Measurements from ENCODE around the gene TBC1D10A.

TBC1D10A gene

DNA sequence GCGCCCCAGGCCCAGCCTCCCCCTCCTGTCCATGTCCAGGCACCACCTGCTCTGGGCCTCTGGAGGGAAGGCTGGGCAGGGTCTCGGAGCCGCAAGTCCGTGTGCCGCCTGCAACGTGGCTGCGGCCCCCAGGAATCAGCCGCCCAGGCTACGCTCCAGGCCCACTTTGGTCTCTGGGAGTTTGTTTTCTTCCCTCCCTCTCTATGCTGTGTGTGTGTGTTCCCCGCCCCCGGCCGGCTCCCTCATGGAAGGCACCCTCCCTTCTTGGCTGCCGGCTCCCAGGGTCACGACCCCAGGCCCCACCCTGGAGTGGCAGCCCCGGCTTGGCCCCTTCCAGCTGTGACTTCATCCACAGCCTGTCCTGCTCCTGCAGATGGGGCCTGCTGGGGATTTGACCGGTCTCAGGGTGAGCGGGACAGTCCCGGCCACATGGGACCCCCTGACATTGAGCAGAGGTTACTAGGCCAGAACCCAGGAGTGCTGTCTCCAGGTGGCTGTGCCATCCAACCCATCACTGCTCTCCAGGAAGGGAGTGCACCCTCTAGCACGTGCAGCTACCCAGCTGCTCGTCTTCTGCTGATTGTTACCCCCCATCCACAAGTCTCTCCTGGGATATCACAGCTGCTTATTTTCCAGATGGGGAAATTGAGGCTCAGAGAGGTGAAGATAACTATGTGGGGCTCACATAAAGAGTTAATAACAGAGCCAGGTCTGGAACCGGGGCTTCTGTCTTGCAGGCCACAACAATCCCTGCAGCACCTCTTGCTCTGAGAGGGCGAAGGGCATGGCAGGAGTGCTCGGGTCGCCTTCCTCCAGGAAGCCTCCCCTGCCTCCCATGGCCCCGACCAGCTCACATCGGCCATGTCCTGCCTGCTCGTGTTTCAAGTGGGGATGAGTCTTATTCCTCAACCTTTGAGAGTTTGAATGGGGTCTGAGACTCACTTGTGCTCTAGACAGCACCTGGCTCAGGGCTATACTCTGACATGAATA lies 77.4 kb downstream of the TBC1D10A start:
- TF ChIP-seq, protein P1, sequence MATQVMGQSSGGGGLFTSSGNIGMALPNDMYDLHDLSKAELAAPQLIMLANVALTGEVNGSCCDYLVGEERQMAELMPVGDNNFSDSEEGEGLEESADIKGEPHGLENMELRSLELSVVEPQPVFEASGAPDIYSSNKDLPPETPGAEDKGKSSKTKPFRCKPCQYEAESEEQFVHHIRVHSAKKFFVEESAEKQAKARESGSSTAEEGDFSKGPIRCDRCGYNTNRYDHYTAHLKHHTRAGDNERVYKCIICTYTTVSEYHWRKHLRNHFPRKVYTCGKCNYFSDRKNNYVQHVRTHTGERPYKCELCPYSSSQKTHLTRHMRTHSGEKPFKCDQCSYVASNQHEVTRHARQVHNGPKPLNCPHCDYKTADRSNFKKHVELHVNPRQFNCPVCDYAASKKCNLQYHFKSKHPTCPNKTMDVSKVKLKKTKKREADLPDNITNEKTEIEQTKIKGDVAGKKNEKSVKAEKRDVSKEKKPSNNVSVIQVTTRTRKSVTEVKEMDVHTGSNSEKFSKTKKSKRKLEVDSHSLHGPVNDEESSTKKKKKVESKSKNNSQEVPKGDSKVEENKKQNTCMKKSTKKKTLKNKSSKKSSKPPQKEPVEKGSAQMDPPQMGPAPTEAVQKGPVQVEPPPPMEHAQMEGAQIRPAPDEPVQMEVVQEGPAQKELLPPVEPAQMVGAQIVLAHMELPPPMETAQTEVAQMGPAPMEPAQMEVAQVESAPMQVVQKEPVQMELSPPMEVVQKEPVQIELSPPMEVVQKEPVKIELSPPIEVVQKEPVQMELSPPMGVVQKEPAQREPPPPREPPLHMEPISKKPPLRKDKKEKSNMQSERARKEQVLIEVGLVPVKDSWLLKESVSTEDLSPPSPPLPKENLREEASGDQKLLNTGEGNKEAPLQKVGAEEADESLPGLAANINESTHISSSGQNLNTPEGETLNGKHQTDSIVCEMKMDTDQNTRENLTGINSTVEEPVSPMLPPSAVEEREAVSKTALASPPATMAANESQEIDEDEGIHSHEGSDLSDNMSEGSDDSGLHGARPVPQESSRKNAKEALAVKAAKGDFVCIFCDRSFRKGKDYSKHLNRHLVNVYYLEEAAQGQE (IDR thresholded peaks at IDR 0.05; ENCODE audit: insufficient read depth in 1 of 2, low read depth in 2 of 2, low read length in 2 of 2), result no peak
- TF ChIP-seq TAF1 (IDR thresholded peaks at IDR 0.05; ENCODE audit: borderline replicate concordance, insufficient read depth, low read length) (no peak), FOXP2 (optimal IDR thresholded peaks at IDR 0.05; ENCODE audit: borderline replicate concordance, extremely low read depth, extremely low read length, insufficient read depth) (no peak), POLR2AphosphoS5 (IDR thresholded peaks at IDR 0.05; ENCODE audit: low read depth, low read length) (no peak), SIN3A (IDR thresholded peaks at IDR 0.05; ENCODE audit: borderline replicate concordance, insufficient read depth, low read length) (no peak)

DNA sequence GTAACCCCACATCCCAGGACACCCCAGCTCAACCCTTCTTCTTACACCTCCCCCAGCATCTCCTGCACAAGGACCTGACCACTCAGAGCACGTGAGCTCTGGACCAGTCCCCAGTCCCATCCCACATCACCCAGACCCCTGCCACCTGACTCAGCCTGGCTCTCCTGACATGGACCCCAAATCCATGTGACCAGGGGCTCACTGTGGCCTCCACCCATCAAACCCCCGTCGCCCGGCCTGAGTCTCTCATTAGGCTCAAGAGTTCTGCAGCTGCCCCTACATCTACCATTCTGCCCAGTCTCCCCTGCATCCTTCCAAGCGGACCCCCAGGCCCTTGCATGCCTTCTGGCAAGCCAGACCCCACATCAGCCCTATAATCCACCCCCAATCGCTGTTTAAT lies 78.3 kb downstream of the TBC1D10A start:
- TF ChIP-seq TAF1 (IDR thresholded peaks at IDR 0.05; ENCODE audit: borderline replicate concordance, insufficient read depth, low read length) (no peak), SIN3A (IDR thresholded peaks at IDR 0.05; ENCODE audit: borderline replicate concordance, insufficient read depth, low read length) (no peak), POLR2AphosphoS5 (IDR thresholded peaks at IDR 0.05; ENCODE audit: low read depth, low read length) (no peak), FOXP2 (optimal IDR thresholded peaks at IDR 0.05; ENCODE audit: borderline replicate concordance, extremely low read depth, extremely low read length, insufficient read depth) (no peak)
- TF ChIP-seq, protein P1 (IDR thresholded peaks at IDR 0.05; ENCODE audit: insufficient read depth in 1 of 2, low read depth in 2 of 2, low read length in 2 of 2), result no peak

DNA sequence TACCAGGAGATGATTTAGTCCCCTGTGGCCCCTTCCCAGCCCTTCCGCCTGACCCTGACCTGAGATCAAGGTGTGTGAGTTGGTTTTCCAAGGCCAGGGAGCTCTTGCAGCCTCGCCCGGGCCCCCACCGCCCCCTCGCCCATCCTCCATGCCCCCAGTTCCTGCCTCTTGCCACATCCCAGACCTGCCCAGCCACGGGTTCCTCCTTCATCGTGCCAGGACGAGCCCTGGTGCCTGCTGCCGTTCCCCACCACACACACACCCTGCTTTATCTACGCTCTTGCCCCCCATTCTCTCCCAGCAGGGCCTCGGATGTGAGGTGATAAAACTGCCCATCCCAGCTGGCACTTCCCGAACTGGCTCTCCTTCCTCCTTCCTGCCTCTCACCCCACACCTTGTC lies 78.8 kb downstream of the TBC1D10A start:
- no peak for TF ChIP-seq TAF1 (IDR thresholded peaks at IDR 0.05; ENCODE audit: borderline replicate concordance, insufficient read depth, low read length)
- TF ChIP-seq FOXP2 (optimal IDR thresholded peaks at IDR 0.05; ENCODE audit: borderline replicate concordance, extremely low read depth, extremely low read length, insufficient read depth), result no peak
- TF ChIP-seq, protein P1 (IDR thresholded peaks at IDR 0.05; ENCODE audit: insufficient read depth in 1 of 2, low read depth in 2 of 2, low read length in 2 of 2), result no peak
- TF ChIP-seq POLR2AphosphoS5 (IDR thresholded peaks at IDR 0.05; ENCODE audit: low read depth, low read length), result no peak
- no peak for TF ChIP-seq SIN3A (IDR thresholded peaks at IDR 0.05; ENCODE audit: borderline replicate concordance, insufficient read depth, low read length)

DNA sequence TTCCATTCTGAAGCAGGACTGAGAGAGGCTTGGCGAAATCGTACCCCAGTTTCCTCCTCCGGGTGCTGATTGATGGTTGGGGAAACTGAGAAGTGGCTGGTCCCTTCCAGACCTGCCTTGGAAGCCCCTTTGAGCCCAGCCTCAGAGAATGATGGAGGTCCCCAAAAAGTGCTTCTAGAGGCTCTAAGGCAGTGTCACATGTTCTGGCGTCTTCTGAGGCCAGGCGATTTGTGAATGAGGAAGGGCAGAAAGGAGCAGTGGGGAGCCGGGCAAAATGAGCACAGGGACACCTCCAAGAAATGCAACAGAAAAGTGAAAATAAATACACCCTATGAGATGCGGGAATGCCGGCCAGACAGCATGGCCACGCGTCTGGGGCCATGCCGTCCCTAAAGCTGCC lies 79.2 kb downstream of the TBC1D10A start:
- TF ChIP-seq SIN3A (IDR thresholded peaks at IDR 0.05; ENCODE audit: borderline replicate concordance, insufficient read depth, low read length) (no peak), POLR2AphosphoS5 (IDR thresholded peaks at IDR 0.05; ENCODE audit: low read depth, low read length) (no peak), TAF1 (IDR thresholded peaks at IDR 0.05; ENCODE audit: borderline replicate concordance, insufficient read depth, low read length) (no peak), FOXP2 (optimal IDR thresholded peaks at IDR 0.05; ENCODE audit: borderline replicate concordance, extremely low read depth, extremely low read length, insufficient read depth) (no peak)
- TF ChIP-seq, protein P1 (IDR thresholded peaks at IDR 0.05; ENCODE audit: insufficient read depth in 1 of 2, low read depth in 2 of 2, low read length in 2 of 2), result no peak
